ENCODE results near the gene TNS4. TPM values are rescaled to one million over a fixed set of nuclear protein-coding genes. Genes with fewer than 3 reads are reported as not detected.

TNS4 gene
- total and polyA plus RNA-seq, 7 experiments from 2014 or later = 1.2 to 10.3 (median 1.3) TPM; not detected in 4

DNA sequence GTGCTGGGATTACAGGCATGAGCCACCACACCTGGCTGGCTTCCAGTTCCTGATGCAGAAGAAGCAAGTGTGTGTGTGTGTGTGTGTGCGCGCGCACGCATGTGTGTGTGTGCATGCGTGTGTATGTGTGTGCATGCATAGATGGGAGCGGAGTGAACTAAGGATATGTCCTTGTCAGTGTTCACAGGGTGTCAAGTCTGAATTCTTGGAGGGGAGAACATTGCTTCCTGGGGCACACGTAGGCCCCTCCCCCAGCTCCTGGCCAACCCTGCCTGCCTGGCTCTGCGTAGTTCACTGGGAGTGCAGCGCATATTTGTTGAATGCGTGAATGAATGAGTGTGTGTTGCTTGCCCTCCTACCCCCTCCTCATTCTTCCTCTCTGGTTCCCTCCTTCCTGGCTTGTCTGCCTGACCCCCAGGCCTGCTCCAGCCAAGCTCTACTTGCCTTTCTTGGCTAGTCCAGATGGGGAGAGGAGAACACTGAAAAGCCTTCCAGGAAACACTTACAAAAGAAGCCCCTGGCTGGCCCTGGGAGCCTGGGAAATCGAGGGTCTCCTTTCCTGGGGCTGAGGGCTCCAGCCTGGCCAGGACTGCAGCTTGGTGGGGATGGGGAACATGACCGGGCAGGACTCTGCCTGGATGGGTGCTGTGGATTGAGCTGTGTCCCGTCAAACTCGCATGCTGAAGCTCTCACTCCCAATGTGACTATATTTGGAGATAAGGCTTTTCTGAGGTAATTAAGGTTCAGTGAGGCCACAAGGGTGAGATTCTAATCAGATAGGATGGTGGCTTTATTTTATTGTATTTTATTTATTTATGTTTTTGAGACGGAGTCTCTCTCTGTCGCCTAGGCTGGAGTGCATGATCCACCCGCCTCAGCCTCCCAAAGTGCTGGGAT is 30.2 kb downstream of the TNS4 start:
- Mint-ChIP-seq H3K4me3 (no peak overlapping the region), H3K9me3 (peaks cover 0 to 3% (median 0%) of the 10 kb centered on the region in 11 donors), H3K27ac (no peak overlapping the region), H3K36me3 (peaks cover 0 to 12% (median 0%) of the 10 kb centered on the region in 5 donors), H3K4me1 (peaks cover 0 to 25% (median 3%) of the 10 kb centered on the region in 7 donors), H3K27me3 (peaks cover 0 to 11% (median 0%) of the 10 kb centered on the region in 5 donors)
- no peak overlapping the region for H3K27ac ChIP-seq (ENCODE audit: low read depth, low read length)
- no peaks in the 10 kb centered on the region for H3K4me1 ChIP-seq (ENCODE audit: control insufficient read depth in 2 of 2, insufficient read depth in 2 of 2, low read length in 2 of 2)
- ChIA-PET POLR2A (interaction anchor here (0.5 to 1.1 kb wide), 2 partner anchors 71 to 678 kb away, joined by 3 to 4 read pairs; no protein-coding TSS in a partner anchor), CTCF (no interaction called here)
- no peaks in the 10 kb centered on the region for H3K9me3 ChIP-seq (ENCODE audit: control insufficient read depth in 2 of 3, low read length in 3 of 3)
- intact Hi-C loops (cut with micrococcal nuclease) = no loop called here
- ATAC-seq = no peak
- DNase-seq = peak in 1 of 9 donors; percentile 6
- no peaks in the 10 kb centered on the region for H3K27me3 ChIP-seq (ENCODE audit: control insufficient read depth in 2 of 2, insufficient read depth in 2 of 2, low read length in 2 of 2)
- H3K36me3 ChIP-seq (ENCODE audit: control insufficient read depth in 2 of 3, insufficient read depth in 3 of 3, low read length in 3 of 3) = no peaks in the 10 kb centered on the region
- H3K4me3 ChIP-seq (ENCODE audit: low read length) = no peak overlapping the region

DNA sequence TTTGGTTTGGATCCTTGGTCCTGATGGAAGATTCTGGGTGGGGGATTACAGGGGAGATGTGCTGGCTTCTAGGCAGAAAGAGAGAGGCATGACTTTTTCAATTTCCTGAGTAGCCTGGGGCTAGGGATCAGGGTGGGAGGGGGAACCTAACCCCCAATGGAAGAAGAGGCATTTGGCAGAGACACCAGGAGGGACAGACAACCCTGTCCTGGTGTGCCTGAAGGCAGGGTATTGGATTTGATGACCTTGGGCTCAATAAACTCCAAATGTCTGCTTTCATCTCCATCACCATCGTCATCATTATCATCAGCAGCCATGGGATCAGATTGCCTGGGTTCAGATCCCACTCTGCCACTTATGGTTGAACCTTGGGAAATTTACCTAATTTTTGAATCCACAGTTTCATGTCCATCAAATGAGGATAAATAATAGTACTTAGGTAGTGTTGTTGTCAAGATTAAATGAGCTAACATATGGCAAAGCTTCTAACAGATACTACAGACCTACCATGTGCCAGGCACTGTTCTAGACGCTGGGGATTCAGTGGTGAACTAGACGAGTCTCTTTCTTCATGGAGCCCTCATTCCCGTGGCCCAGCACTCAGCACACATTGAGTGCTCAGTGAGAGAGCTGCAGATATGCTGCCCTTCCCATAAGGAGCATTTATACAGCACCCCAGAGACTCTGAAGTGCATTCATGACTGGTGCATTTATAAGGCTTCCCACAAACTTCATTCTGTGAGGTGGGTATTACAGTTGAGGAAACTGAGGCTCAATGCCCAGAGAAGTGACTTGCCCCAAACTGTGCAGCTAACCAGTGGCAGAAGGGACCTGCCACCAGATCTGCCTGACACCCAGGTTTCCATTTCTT is 31.4 kb downstream of the TNS4 start:
- H3K4me1 ChIP-seq (ENCODE audit: control insufficient read depth in 2 of 2, insufficient read depth in 2 of 2, low read length in 2 of 2) = no peaks in the 10 kb centered on the region
- Mint-ChIP-seq H3K4me3 (no peak overlapping the region), H3K36me3 (peaks cover 0 to 11% (median 0%) of the 10 kb centered on the region in 5 donors), H3K9me3 (peaks cover 0 to 2% (median 0%) of the 10 kb centered on the region in 11 donors), H3K27ac (peak overlapping the region in 1 of 9 donors; percentile 23), H3K27me3 (peaks cover 0 to 11% (median 0%) of the 10 kb centered on the region in 5 donors), H3K4me1 (peaks cover 0 to 17% (median 0%) of the 10 kb centered on the region in 7 donors)
- H3K27ac ChIP-seq (ENCODE audit: low read depth, low read length) = no peak overlapping the region
- peak in 1 of 9 donors; percentile 1 for DNase-seq
- POLR2A ChIA-PET = interaction anchor here (0.6 kb wide), 1 partner anchor 53 kb away, joined by 3 read pairs; no protein-coding TSS in a partner anchor
- no peak overlapping the region for H3K4me3 ChIP-seq (ENCODE audit: low read length)
- no peaks in the 10 kb centered on the region for H3K27me3 ChIP-seq (ENCODE audit: control insufficient read depth in 2 of 2, insufficient read depth in 2 of 2, low read length in 2 of 2)
- no peaks in the 10 kb centered on the region for H3K9me3 ChIP-seq (ENCODE audit: control insufficient read depth in 2 of 3, low read length in 3 of 3)
- intact Hi-C loops (cut with micrococcal nuclease) = no loop called here
- ATAC-seq = no peak
- CTCF ChIA-PET = no interaction called here
- H3K36me3 ChIP-seq (ENCODE audit: control insufficient read depth in 2 of 3, insufficient read depth in 3 of 3, low read length in 3 of 3) = no peaks in the 10 kb centered on the region

- ChIA-PET CTCF (no interaction called here), POLR2A (interaction anchor here (0.6 to 1.1 kb wide), 4 partner anchors 11 to 313 kb away, joined by 3 to 6 read pairs (median 4); no protein-coding TSS in a partner anchor)
- Histone ChIP-seq H3K27me3 (ENCODE audit: control insufficient read depth in 2 of 2, insufficient read depth in 2 of 2, low read length in 2 of 2) (no peaks in the 10 kb centered on the region), H3K4me3 (ENCODE audit: low read length) (no peak overlapping the region), H3K9me3 (ENCODE audit: control insufficient read depth in 2 of 3, low read length in 3 of 3) (no peaks in the 10 kb centered on the region), H3K4me1 (ENCODE audit: control insufficient read depth in 2 of 2, insufficient read depth in 2 of 2, low read length in 2 of 2) (no peaks in the 10 kb centered on the region), H3K27ac (ENCODE audit: low read depth, low read length) (no peak overlapping the region), H3K36me3 (ENCODE audit: control insufficient read depth in 2 of 3, insufficient read depth in 3 of 3, low read length in 3 of 3) (no peaks in the 10 kb centered on the region)
- H3K4me1 Mint-ChIP-seq = peaks cover 0 to 17% (median 0%) of the 10 kb centered on the region in 7 donors
- peaks cover 0 to 11% (median 0%) of the 10 kb centered on the region in 5 donors for H3K27me3 Mint-ChIP-seq
- intact Hi-C loops (cut with micrococcal nuclease) = no loop called here
- H3K4me3 Mint-ChIP-seq = no peak overlapping the region
- no peak overlapping the region for H3K27ac Mint-ChIP-seq
- ATAC-seq = no peak
- H3K9me3 Mint-ChIP-seq = peaks cover 0 to 2% (median 0%) of the 10 kb centered on the region in 11 donors
- H3K36me3 Mint-ChIP-seq = peaks cover 0 to 11% (median 0%) of the 10 kb centered on the region in 5 donors
- DNase-seq = no peak
Measured at GRCh38 chr17:40468560-40468959, 32.9 kb downstream of the TNS4 start.

GRCh38 chr17:40467281-40467867 is 34.0 kb downstream of the TNS4 start:
- Histone ChIP-seq H3K9me3 (ENCODE audit: control insufficient read depth in 2 of 3, low read length in 3 of 3) (no peaks in the 10 kb centered on the region), H3K27ac (ENCODE audit: low read depth, low read length) (no peak overlapping the region), H3K36me3 (ENCODE audit: control insufficient read depth in 2 of 3, insufficient read depth in 3 of 3, low read length in 3 of 3) (no peaks in the 10 kb centered on the region), H3K27me3 (ENCODE audit: control insufficient read depth in 2 of 2, insufficient read depth in 2 of 2, low read length in 2 of 2) (no peaks in the 10 kb centered on the region), H3K4me1 (ENCODE audit: control insufficient read depth in 2 of 2, insufficient read depth in 2 of 2, low read length in 2 of 2) (no peaks in the 10 kb centered on the region), H3K4me3 (ENCODE audit: low read length) (no peak overlapping the region)
- Mint-ChIP-seq H3K27me3 (peaks cover 0 to 11% (median 0%) of the 10 kb centered on the region in 5 donors), H3K4me1 (peaks cover 0 to 6% (median 0%) of the 10 kb centered on the region in 7 donors), H3K27ac (no peak overlapping the region), H3K4me3 (no peak overlapping the region), H3K9me3 (peaks cover 0 to 2% (median 0%) of the 10 kb centered on the region in 11 donors), H3K36me3 (peaks cover 0 to 5% (median 0%) of the 10 kb centered on the region in 5 donors)
- DNase-seq (no peak), ATAC-seq (no peak)
- CTCF ChIA-PET = no interaction called here
- intact Hi-C loops (cut with micrococcal nuclease) = no loop called here
- POLR2A ChIA-PET = no interaction called here

- H3K4me1 Mint-ChIP-seq = peaks cover 0 to 3% (median 0%) of the 10 kb centered on the region in 7 donors
- POLR2A ChIA-PET = no interaction called here
- peaks cover 0 to 2% (median 0%) of the 10 kb centered on the region in 5 donors for H3K36me3 Mint-ChIP-seq
- no peaks in the 10 kb centered on the region for H3K9me3 Mint-ChIP-seq
- intact Hi-C loops (cut with micrococcal nuclease) = no loop called here
- CTCF ChIA-PET = no interaction called here
- H3K27me3 Mint-ChIP-seq = peaks cover 0 to 11% (median 0%) of the 10 kb centered on the region in 5 donors
- no peaks in the 10 kb centered on the region for H3K4me1 ChIP-seq (ENCODE audit: control insufficient read depth in 2 of 2, insufficient read depth in 2 of 2, low read length in 2 of 2)
- H3K27ac Mint-ChIP-seq = peak overlapping the region in 2 of 9 donors; percentile 18 to 51
- H3K4me3 ChIP-seq (ENCODE audit: low read length) = no peak overlapping the region
- ATAC-seq (no peak), DNase-seq (no peak)
- no peaks in the 10 kb centered on the region for H3K27me3 ChIP-seq (ENCODE audit: control insufficient read depth in 2 of 2, insufficient read depth in 2 of 2, low read length in 2 of 2)
- H3K27ac ChIP-seq (ENCODE audit: low read depth, low read length) = no peak overlapping the region
- no peaks in the 10 kb centered on the region for H3K36me3 ChIP-seq (ENCODE audit: control insufficient read depth in 2 of 3, insufficient read depth in 3 of 3, low read length in 3 of 3)
- no peaks in the 10 kb centered on the region for H3K9me3 ChIP-seq (ENCODE audit: control insufficient read depth in 2 of 3, low read length in 3 of 3)
- no peak overlapping the region for H3K4me3 Mint-ChIP-seq
Measured at GRCh38 chr17:40466298-40466971, 35.0 kb downstream of the TNS4 start.

DNA sequence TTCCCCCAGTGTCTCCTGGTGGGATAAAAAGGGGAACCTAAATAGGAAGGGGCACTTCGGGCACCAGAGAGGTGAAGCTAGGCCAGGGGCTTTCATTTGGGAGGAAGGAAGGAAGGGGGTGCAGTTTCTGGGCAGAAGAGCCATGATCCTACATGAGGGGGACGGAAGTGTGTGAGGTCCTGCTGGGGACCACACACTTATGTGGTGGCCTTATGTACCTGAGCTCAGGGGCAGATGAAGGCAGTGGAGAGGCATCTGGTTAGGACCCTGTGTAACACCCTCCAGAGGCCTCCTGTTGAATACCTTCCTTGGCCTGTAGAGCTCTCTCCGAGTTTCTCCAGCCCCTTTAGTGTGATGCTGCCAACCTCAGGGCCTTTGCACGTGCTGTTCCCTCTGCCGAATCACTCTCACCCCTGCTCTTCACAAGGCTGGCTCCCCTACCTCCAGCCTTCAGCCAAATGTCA is 37.0 kb downstream of the TNS4 start:
- Histone ChIP-seq H3K4me1 (ENCODE audit: control insufficient read depth in 2 of 2, insufficient read depth in 2 of 2, low read length in 2 of 2) (no peaks in the 10 kb centered on the region), H3K27me3 (ENCODE audit: control insufficient read depth in 2 of 2, insufficient read depth in 2 of 2, low read length in 2 of 2) (no peaks in the 10 kb centered on the region), H3K36me3 (ENCODE audit: control insufficient read depth in 2 of 3, insufficient read depth in 3 of 3, low read length in 3 of 3) (no peaks in the 10 kb centered on the region), H3K9me3 (ENCODE audit: control insufficient read depth in 2 of 3, low read length in 3 of 3) (no peaks in the 10 kb centered on the region), H3K4me3 (ENCODE audit: low read length) (no peak overlapping the region), H3K27ac (ENCODE audit: low read depth, low read length) (no peak overlapping the region)
- ChIA-PET CTCF (no interaction called here), POLR2A (no interaction called here)
- H3K27ac Mint-ChIP-seq = peak overlapping the region in 4 of 9 donors; percentile 36 to 75 (median 45)
- no peak for ATAC-seq
- no peaks in the 10 kb centered on the region for H3K9me3 Mint-ChIP-seq
- intact Hi-C loops (cut with micrococcal nuclease) = no loop called here
- H3K36me3 Mint-ChIP-seq = no peaks in the 10 kb centered on the region
- peaks cover 0 to 3% (median 0%) of the 10 kb centered on the region in 7 donors for H3K4me1 Mint-ChIP-seq
- DNase-seq = peak in 1 of 9 donors; percentile 5
- H3K4me3 Mint-ChIP-seq = no peak overlapping the region
- peaks cover 0 to 6% (median 0%) of the 10 kb centered on the region in 5 donors for H3K27me3 Mint-ChIP-seq
